ENCODE measurements around the gene RAD17.
"Not testable (repeated sequence)": the region's sequence is repeated elsewhere in the genome, so short reads cannot be mapped to it uniquely, and the experiment has no call there.

Gene RAD17

GRCh38 chr5:69450116-69450515 is 80.5 kb downstream of the RAD17 start:
- peak; percentile 88 for DNase-seq (ENCODE audit: low read depth, low spot score)

GRCh38 chr5:69450527-69450926 is 80.9 kb downstream of the RAD17 start:
- in situ Hi-C loops (cut with HindIII; ENCODE audit: low sequenced_read_pairs); DNase-seq (ENCODE audit: low read depth, low spot score); H3K4me3 ChIP-seq (ENCODE audit: low read depth, low read length): not testable (repeated sequence)

More at GRCh38 chr5:69450116-69450515, 80.5 kb downstream of the RAD17 start:
- TF ChIP-seq CTCF (IDR thresholded peaks at IDR 0.05; ENCODE audit: low read depth, low read length) = no peak
- in situ Hi-C loops (cut with HindIII; ENCODE audit: low sequenced_read_pairs) = no loop called here
- H3K4me3 ChIP-seq (ENCODE audit: low read depth, low read length) = no peak overlapping the region

- TF ChIP-seq CTCF (IDR thresholded peaks at IDR 0.05; ENCODE audit: low read depth, low read length) = no peak
- in situ Hi-C loops (cut with HindIII; ENCODE audit: low sequenced_read_pairs) = no loop called here
- no peak for DNase-seq (ENCODE audit: low read depth, low spot score)
- H3K4me3 ChIP-seq (ENCODE audit: low read depth, low read length) = no peak overlapping the region
These were observed 82.5 kb downstream of the RAD17 start for GRCh38 chr5:69451941-69452647.

GRCh38 chr5:69453487-69453886 is 83.9 kb downstream of the RAD17 start:
- H3K4me3 ChIP-seq (ENCODE audit: low read depth, low read length); in situ Hi-C loops (cut with HindIII; ENCODE audit: low sequenced_read_pairs); DNase-seq (ENCODE audit: low read depth, low spot score): not testable (repeated sequence)

- no peak for DNase-seq (ENCODE audit: low read depth, low spot score)
- in situ Hi-C loops (cut with HindIII; ENCODE audit: low sequenced_read_pairs) = no loop called here
- TF ChIP-seq CTCF (IDR thresholded peaks at IDR 0.05; ENCODE audit: low read depth, low read length) = no peak
- no peak overlapping the region for H3K4me3 ChIP-seq (ENCODE audit: low read depth, low read length)
These were observed 85.0 kb downstream of the RAD17 start for GRCh38 chr5:69454460-69455249.

- H3K4me3 ChIP-seq (ENCODE audit: low read depth, low read length); DNase-seq (ENCODE audit: low read depth, low spot score); in situ Hi-C loops (cut with HindIII; ENCODE audit: low sequenced_read_pairs): not testable (repeated sequence)
These were observed 85.9 kb downstream of the RAD17 start for GRCh38 chr5:69455428-69455988.

GRCh38 chr5:69462170-69462569 is 92.6 kb downstream of the RAD17 start:
- TF ChIP-seq CTCF (IDR thresholded peaks at IDR 0.05; ENCODE audit: low read depth, low read length) = no peak
- no peak overlapping the region for H3K4me3 ChIP-seq (ENCODE audit: low read depth, low read length)
- DNase-seq (ENCODE audit: low read depth, low spot score) = no peak
- in situ Hi-C loops (cut with HindIII; ENCODE audit: low sequenced_read_pairs) = no loop called here

Measured in astrocyte of the spinal cord (primary cell).